Esophagus (tissue), 2 donors: Measurements from ENCODE around the gene UBE2D4. TPM values are rescaled to one million over a fixed set of nuclear protein-coding genes. Genes with fewer than 3 reads are reported as not detected.

Experiments used
- H3K27ac ChIP-seq, 2 donors: one replicate each; pipeline ENCODE4 v1.5.1; 2013; ENCODE audit warnings: low read depth in 2 of 2, mild to moderate bottlenecking in 2 of 2, inconsistent platforms in 1 of 2, low read length in 1 of 2, moderate library complexity in 1 of 2
- H3K27me3 ChIP-seq, 2 donors: one replicate each; pipeline ENCODE4 v1.6.1; 2013; ENCODE audit warnings: low read length in 2 of 2, control low read depth in 1 of 2, mild to moderate bottlenecking in 1 of 2; ENCODE audit not compliant: insufficient read depth in 2 of 2, control insufficient read depth in 1 of 2
- H3K36me3 ChIP-seq, 2 donors: one replicate each; pipeline ENCODE4 v1.6.1; 2013; ENCODE audit warnings: low read length in 1 of 2; ENCODE audit not compliant: control insufficient read depth in 2 of 2, insufficient read depth in 2 of 2
- H3K4me1 ChIP-seq, 2 donors: one replicate each; pipeline ENCODE4 v1.6.1; 2013; ENCODE audit warnings: low read length in 1 of 2; ENCODE audit not compliant: control insufficient read depth in 2 of 2, insufficient read depth in 2 of 2
- H3K4me3 ChIP-seq, 2 donors: one replicate each; pipeline ENCODE4 v1.5.1; 2013; ENCODE audit warnings: low read length in 2 of 2, mild to moderate bottlenecking in 2 of 2, low read depth in 1 of 2, moderate library complexity in 1 of 2
- H3K9me3 ChIP-seq, 2 donors: one replicate each; pipeline ENCODE4 v1.6.1; 2013; ENCODE audit warnings: mild to moderate bottlenecking in 2 of 2, low read depth in 1 of 2, low read length in 1 of 2, moderate library complexity in 1 of 2; ENCODE audit not compliant: control insufficient read depth in 2 of 2, insufficient read depth in 1 of 2
- WGBS, 2 donors: extraction: QIAGEN DNeasy Blood & Tissue Kit; methylation state at CpG; one replicate each; pipeline ENCODE4 v1.1.7; 2013; 5-methylcytosine and 5-hydroxymethylcytosine counted together
- polyA plus RNA-seq, 2 donors: library from polyadenylated mRNA; stranded (reverse); fragments of 200-250 nt; gene quantifications; one replicate each; pipeline ENCODE4 v1.2.3, GENCODE V29; 2013
- donor health status: healthy with polysubstance abuse.
- donor health status: Bipolar disorder and iron deficiency.

The UBE2D4 gene
- polyA plus RNA-seq, 2 donors, result 8.3 to 8.5 TPM

GRCh38 chr7:43905956-43906330, 20.3 kb upstream of the UBE2D4 start:
- peak overlapping the region; percentile 83 to 85 for H3K4me3 ChIP-seq
- no peaks in the 10 kb centered on the region for H3K36me3 ChIP-seq
- no peaks in the 10 kb centered on the region for H3K27me3 ChIP-seq
- H3K9me3 ChIP-seq, result no peaks in the 10 kb centered on the region
- WGBS, 2 donors, result 1 to 2% methylated on average over 31 to 43 of the region's 43 CpGs
- peaks cover 3 to 10% of the 10 kb centered on the region in 2 donors for H3K4me1 ChIP-seq
- H3K27ac ChIP-seq, result peak overlapping the region; percentile 90 to 92

GRCh38 chr7:43906331-43907010, 19.8 kb upstream of the UBE2D4 start, which contains the start of gene URGCP:
Gene URGCP (minus strand): TSS chr7:43906596. CDS start chr7:43906575, 21 bp downstream.
- H3K4me3 ChIP-seq, result peak within 1 kb of the TSS; percentile 83 to 85
- H3K4me1 ChIP-seq, result peaks cover 3 to 10% of the 10 kb centered on the region in 2 donors
- WGBS, 2 donors, result 0 to 1% methylated on average over 39 to 73 of the region's 73 CpGs
- H3K36me3 ChIP-seq, result no peaks in the 10 kb centered on the region
- no peaks in the 10 kb centered on the region for H3K9me3 ChIP-seq
- peak within 1 kb of the TSS; percentile 90 to 92 for H3K27ac ChIP-seq
- no peaks in the 10 kb centered on the region for H3K27me3 ChIP-seq

- H3K27ac ChIP-seq, result no peak overlapping the region
- no peak overlapping the region for H3K4me3 ChIP-seq
- H3K36me3 ChIP-seq, result peaks cover 0 to 7% of the 10 kb centered on the region in 2 donors
- no peaks in the 10 kb centered on the region for H3K9me3 ChIP-seq
- no peaks in the 10 kb centered on the region for H3K27me3 ChIP-seq
- whole genome bisulfite sequencing, 2 donors, result 87 to 89% methylated on average over 5 of the region's 5 CpGs
- H3K4me1 ChIP-seq, result no peaks in the 10 kb centered on the region
Measured at GRCh38 chr7:43914795-43915194, 11.4 kb upstream of the UBE2D4 start.

- Histone ChIP-seq H3K4me3 (no peak overlapping the region), H3K4me1 (no peaks in the 10 kb centered on the region), H3K9me3 (no peaks in the 10 kb centered on the region), H3K36me3 (peaks cover 0 to 8% of the 10 kb centered on the region in 2 donors), H3K27me3 (no peaks in the 10 kb centered on the region), H3K27ac (no peak overlapping the region)
- WGBS, 2 donors, result 95% methylated on average over 5 of the region's 5 CpGs
Measured at GRCh38 chr7:43915907-43916306, 10.3 kb upstream of the UBE2D4 start.

- Histone ChIP-seq H3K4me1 (peaks cover 0 to 3% of the 10 kb centered on the region in 2 donors), H3K27ac (no peak overlapping the region), H3K36me3 (peaks cover 0 to 8% of the 10 kb centered on the region in 2 donors), H3K27me3 (no peaks in the 10 kb centered on the region), H3K4me3 (no peak overlapping the region), H3K9me3 (no peaks in the 10 kb centered on the region)
- WGBS, 2 donors, result 36% methylated on average over 2 of the region's 2 CpGs
Measured at GRCh38 chr7:43921423-43921822, 4.8 kb upstream of the UBE2D4 start.

- no peak overlapping the region for H3K4me3 ChIP-seq
- peaks cover 0 to 8% of the 10 kb centered on the region in 2 donors for H3K36me3 ChIP-seq
- H3K4me1 ChIP-seq, result peaks cover 0 to 3% of the 10 kb centered on the region in 2 donors
- no peak overlapping the region for H3K27ac ChIP-seq
- WGBS, 2 donors, result 94% methylated on average over 4 of the region's 4 CpGs
- no peaks in the 10 kb centered on the region for H3K9me3 ChIP-seq
- no peaks in the 10 kb centered on the region for H3K27me3 ChIP-seq
Measured at GRCh38 chr7:43922726-43923125, 3.5 kb upstream of the UBE2D4 start.

GRCh38 chr7:43926798-43927123, 525 bp downstream of the UBE2D4 start:
- Histone ChIP-seq H3K27ac (peak overlapping the region; percentile 98 to 99), H3K4me3 (peak overlapping the region; percentile 69)

GRCh38 chr7:43927810-43928209, 1.6 kb downstream of the UBE2D4 start:
- Histone ChIP-seq H3K4me3 (no peak overlapping the region), H3K4me1 (peaks cover 0 to 3% of the 10 kb centered on the region in 2 donors), H3K9me3 (no peaks in the 10 kb centered on the region), H3K36me3 (no peaks in the 10 kb centered on the region), H3K27me3 (no peaks in the 10 kb centered on the region), H3K27ac (no peak overlapping the region)
- 94 to 97% methylated on average over 4 of the region's 4 CpGs for WGBS, 2 donors

More at GRCh38 chr7:43926798-43927123, 525 bp downstream of the UBE2D4 start:
- Histone ChIP-seq H3K9me3 (no peaks in the 10 kb centered on the region), H3K36me3 (no peaks in the 10 kb centered on the region), H3K27me3 (no peaks in the 10 kb centered on the region), H3K4me1 (peaks cover 0 to 3% of the 10 kb centered on the region in 2 donors)
- 2 to 3% methylated on average over 6 of the region's 6 CpGs for WGBS, 2 donors

- WGBS, 2 donors, result 95 to 96% methylated on average over 5 of the region's 5 CpGs
- Histone ChIP-seq H3K36me3 (no peaks in the 10 kb centered on the region), H3K4me3 (no peak overlapping the region), H3K27ac (no peak overlapping the region), H3K9me3 (no peaks in the 10 kb centered on the region), H3K4me1 (peaks cover 0 to 3% of the 10 kb centered on the region in 2 donors), H3K27me3 (no peaks in the 10 kb centered on the region)
Measured at GRCh38 chr7:43929529-43930457, 3.6 kb downstream of the UBE2D4 start.
